Smooth muscle cell (in vitro differentiated cells): Measurements from ENCODE around the gene PARPBP. TPM values are rescaled to one million over a fixed set of nuclear protein-coding genes. Genes with fewer than 3 reads are reported as not detected.

Experiments used
- DNase-seq: peaks from one replicate; lab custom pipeline; 2025; ENCODE audit not compliant: unreplicated experiment; lab: John Stamatoyannopoulos, UW
- H2AFZ ChIP-seq: fragments of 200-600 bp; sonication (generic); 2 replicates; pipeline ENCODE4 v1.6.0; 2016; ENCODE audit warnings: antibody characterized with exemption, low read depth, mild to moderate bottlenecking
- H3F3A ChIP-seq: fragments of 200-600 bp; sonication (generic); 2 replicates; pipeline ENCODE4 v1.6.0; 2017; ENCODE audit warnings: antibody characterized with exemption, low read depth
- H3K27ac ChIP-seq: fragments of 200-600 bp; sonication (generic); 2 replicates; pipeline ENCODE4 v1.5.1; 2016; ENCODE audit warnings: low read depth, mild to moderate bottlenecking
- H3K27me3 ChIP-seq: fragments of 200-600 bp; sonication (generic); 2 replicates; pipeline ENCODE4 v1.6.1; 2016; ENCODE audit warnings: low read depth, mild to moderate bottlenecking
- H3K36me3 ChIP-seq: fragments of 200-600 bp; sonication (generic); 2 replicates; pipeline ENCODE4 v1.5.1; 2016; ENCODE audit warnings: low read depth
- H3K4me1 ChIP-seq: fragments of 200-600 bp; sonication (generic); 2 replicates; pipeline ENCODE4 v1.5.1; 2016; ENCODE audit warnings: low read depth
- H3K4me2 ChIP-seq: fragments of 200-600 bp; sonication (generic); 2 replicates; pipeline ENCODE4 v1.6.0; 2016; ENCODE audit warnings: mild to moderate bottlenecking
- H3K4me3 ChIP-seq: fragments of 200-600 bp; sonication (generic); 2 replicates; pipeline ENCODE4 v1.5.1; 2016; ENCODE audit warnings: mild to moderate bottlenecking
- H3K79me2 ChIP-seq: fragments of 200-600 bp; sonication (generic); 2 replicates; pipeline ENCODE4 v1.6.0; 2016; ENCODE audit warnings: low read depth, mild to moderate bottlenecking
- H3K9ac ChIP-seq: fragments of 200-600 bp; sonication (generic); 2 replicates; pipeline ENCODE4 v1.6.0; 2016; ENCODE audit warnings: low read depth
- H3K9me3 ChIP-seq: fragments of 200-600 bp; sonication (generic); replicated peaks from 2 replicates; pipeline ENCODE4 v1.5.1; 2016; ENCODE audit warnings: low read depth
- H4K20me1 ChIP-seq: fragments of 200-600 bp; sonication (generic); 2 replicates; pipeline ENCODE4 v1.6.0; 2016; ENCODE audit warnings: low read depth
- WGBS: methylation state at CpG from one replicate; pipeline ENCODE4 v1.1.7; 2016; ENCODE audit warnings: low lambda C conversion rate; 5-methylcytosine and 5-hydroxymethylcytosine counted together
- polyA plus RNA-seq: library from polyadenylated mRNA; unstranded; fragments of >200 nt; fragmentation: Nextera tagmentation; extraction: Ambion mirVana; gene quantifications from 2 replicates; pipeline ENCODE4 v1.2.1, GENCODE V29; 2016
- total RNA-seq: library from RNA; depleted of rRNA; stranded (reverse); fragments of >200 nt; gene quantifications from 2 replicates; pipeline ENCODE4 v1.2.3, GENCODE V29; 2014
- TF ChIP-seq, protein P1 (sequence below): fragments of 200-600 bp; sonication (generic); IDR thresholded peaks from 2 replicates; pipeline ENCODE4 v1.5.1; 2017; ENCODE audit warnings: borderline replicate concordance, mild to moderate bottlenecking, antibody characterized with exemption; ENCODE audit not compliant: insufficient read depth, poor library complexity, severe bottlenecking

PARPBP gene
- total and polyA plus RNA-seq, 2 experiments from 2014 or later = 3.7 to 7.9 TPM

DNA sequence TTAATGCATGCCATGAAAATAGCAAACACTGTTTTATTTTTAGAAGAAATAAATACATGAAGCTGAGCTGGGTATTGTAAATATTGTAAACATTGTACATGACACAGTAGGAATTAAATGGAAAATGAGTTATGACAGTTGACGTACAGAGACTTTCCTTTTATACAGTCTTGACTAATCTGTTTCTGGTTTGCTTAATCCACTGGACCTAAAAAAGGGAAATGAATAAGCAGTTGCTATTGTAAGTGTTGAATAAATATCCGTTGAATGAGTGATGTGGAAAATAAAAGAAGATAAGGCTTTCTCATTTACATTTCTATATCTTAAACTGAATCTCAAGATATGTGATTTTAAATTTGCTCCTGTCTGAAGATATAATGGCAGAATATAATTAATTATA is 62.7 kb downstream of the PARPBP start:
- H3K4me3 ChIP-seq = no peak overlapping the region
- WGBS = 39% methylated on average over 2 of the region's 2 CpGs
- TF ChIP-seq, protein P1, sequence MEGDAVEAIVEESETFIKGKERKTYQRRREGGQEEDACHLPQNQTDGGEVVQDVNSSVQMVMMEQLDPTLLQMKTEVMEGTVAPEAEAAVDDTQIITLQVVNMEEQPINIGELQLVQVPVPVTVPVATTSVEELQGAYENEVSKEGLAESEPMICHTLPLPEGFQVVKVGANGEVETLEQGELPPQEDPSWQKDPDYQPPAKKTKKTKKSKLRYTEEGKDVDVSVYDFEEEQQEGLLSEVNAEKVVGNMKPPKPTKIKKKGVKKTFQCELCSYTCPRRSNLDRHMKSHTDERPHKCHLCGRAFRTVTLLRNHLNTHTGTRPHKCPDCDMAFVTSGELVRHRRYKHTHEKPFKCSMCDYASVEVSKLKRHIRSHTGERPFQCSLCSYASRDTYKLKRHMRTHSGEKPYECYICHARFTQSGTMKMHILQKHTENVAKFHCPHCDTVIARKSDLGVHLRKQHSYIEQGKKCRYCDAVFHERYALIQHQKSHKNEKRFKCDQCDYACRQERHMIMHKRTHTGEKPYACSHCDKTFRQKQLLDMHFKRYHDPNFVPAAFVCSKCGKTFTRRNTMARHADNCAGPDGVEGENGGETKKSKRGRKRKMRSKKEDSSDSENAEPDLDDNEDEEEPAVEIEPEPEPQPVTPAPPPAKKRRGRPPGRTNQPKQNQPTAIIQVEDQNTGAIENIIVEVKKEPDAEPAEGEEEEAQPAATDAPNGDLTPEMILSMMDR = no peak

DNA sequence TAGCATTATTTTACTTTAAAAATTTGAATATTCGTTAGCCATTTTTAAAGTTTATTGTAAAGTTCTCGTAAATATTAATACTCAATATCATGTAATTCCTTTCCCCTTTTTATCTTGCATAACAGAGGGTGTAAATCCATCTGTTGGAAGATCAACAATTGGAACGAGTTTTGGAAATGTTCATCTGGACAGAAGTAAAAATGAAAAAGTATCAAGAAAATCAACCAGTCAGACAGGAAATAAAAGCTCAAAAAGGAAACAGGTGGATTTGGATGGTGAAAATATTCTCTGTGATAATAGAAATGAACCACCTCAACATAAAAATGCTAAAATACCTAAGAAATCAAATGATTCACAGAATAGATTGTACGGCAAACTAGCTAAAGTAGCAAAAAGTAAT is 75.8 kb downstream of the PARPBP start:
- no peak overlapping the region for H3K27ac ChIP-seq
- no peak overlapping the region for H3K9ac ChIP-seq
- no peaks in the 10 kb centered on the region for H3K36me3 ChIP-seq
- no peak overlapping the region for H3K4me3 ChIP-seq
- no peaks in the 10 kb centered on the region for H3K27me3 ChIP-seq
- H3K4me1 ChIP-seq = no peaks in the 10 kb centered on the region
- 92% methylated on average over 4 of the region's 4 CpGs for WGBS
- no peak overlapping the region for H3K4me2 ChIP-seq
- no peaks in the 10 kb centered on the region for H3K79me2 ChIP-seq
- DNase-seq = no peak
- TF ChIP-seq, protein P1 = no peak
- H4K20me1 ChIP-seq = no peaks in the 10 kb centered on the region
- H3K9me3 ChIP-seq = no peaks in the 10 kb centered on the region
- no peaks in the 10 kb centered on the region for H3F3A ChIP-seq
- H2AFZ ChIP-seq = no peak overlapping the region

More for the DNA sequence above, 62.7 kb downstream of the PARPBP start:
- no peaks in the 10 kb centered on the region for H3K79me2 ChIP-seq
- no peaks in the 10 kb centered on the region for H4K20me1 ChIP-seq
- H3K4me1 ChIP-seq = no peaks in the 10 kb centered on the region
- H3K27me3 ChIP-seq = no peaks in the 10 kb centered on the region
- H3K9me3 ChIP-seq = no peaks in the 10 kb centered on the region
- no peak overlapping the region for H3K27ac ChIP-seq
- no peaks in the 10 kb centered on the region for H3F3A ChIP-seq
- no peak overlapping the region for H3K9ac ChIP-seq
- H3K4me2 ChIP-seq = no peak overlapping the region
- no peak for DNase-seq
- H2AFZ ChIP-seq = no peak overlapping the region
- H3K36me3 ChIP-seq = no peaks in the 10 kb centered on the region

DNA sequence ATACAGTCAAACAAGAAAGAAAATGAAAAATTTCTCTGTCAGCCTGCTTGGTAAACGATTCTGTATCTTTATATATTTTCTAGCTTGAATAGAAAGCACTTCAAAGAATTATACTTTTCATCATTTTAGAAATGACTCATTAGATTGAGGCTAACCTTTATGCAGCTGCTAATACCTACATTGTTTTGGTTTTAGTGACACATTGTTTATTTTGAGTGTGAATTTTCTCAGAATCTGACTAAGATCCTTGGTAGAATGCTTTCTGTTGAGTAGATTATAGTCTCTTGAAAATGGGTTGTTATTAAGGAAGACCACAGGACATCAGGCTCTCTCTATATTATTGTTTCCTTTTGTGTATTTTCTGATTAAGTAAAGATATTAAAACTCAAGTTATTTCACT is 77.8 kb downstream of the PARPBP start, which contains the start of gene PMCH:
Gene PMCH (minus strand): TSS at position 45 of the 400 bp plus-strand sequence. CDS start 63 bp downstream, outside the sequence.
- no peak within 1 kb of the TSS for H3K9ac ChIP-seq
- no peaks in the 10 kb centered on the region for H3K79me2 ChIP-seq
- no peak within 1 kb of the TSS for H3K4me3 ChIP-seq
- no peaks in the 10 kb centered on the region for H3K9me3 ChIP-seq
- H3K27ac ChIP-seq = no peak within 1 kb of the TSS
- no peaks in the 10 kb centered on the region for H4K20me1 ChIP-seq
- no peaks in the 10 kb centered on the region for H3K27me3 ChIP-seq
- WGBS = 82% methylated on average over 1 of the region's 1 CpG
- no peaks in the 10 kb centered on the region for H3F3A ChIP-seq
- H3K36me3 ChIP-seq = no peaks in the 10 kb centered on the region
- no peaks in the 10 kb centered on the region for H3K4me1 ChIP-seq
- TF ChIP-seq, protein P1 = no peak
- H2AFZ ChIP-seq = no peak within 1 kb of the TSS
- no peak within 1 kb of the TSS for H3K4me2 ChIP-seq
- DNase-seq = no peak

DNA sequence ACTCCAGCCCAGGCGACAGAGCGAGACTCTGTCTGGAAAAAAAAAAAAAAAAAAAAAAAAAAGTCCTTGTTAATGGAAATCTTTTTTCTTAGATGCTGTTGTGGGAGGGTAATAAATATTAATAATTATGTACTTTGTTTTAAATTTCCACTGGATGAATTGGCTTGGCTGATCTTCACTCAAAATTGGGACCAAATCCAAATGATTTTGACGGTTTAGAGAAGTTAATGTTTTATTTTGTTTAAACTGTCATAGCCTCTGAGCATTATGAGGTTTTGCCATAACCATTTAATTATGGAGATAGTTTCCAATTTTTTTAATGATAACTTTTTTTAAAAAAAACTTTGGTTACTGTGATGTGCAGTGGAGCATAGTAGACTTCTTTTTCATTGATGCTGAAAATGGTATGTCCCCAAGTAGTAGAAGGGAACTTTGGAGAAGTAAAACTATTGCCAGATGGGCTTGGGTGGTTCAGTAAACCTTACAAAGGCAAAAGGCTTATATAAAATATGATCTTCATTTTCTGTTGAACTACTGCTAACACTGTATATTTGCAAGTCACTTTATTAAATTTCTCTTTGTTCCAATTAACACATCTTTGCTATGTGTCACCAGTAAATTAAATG is 81.6 kb downstream of the PARPBP start:
- TF ChIP-seq, protein P1 = no peak
- no peaks in the 10 kb centered on the region for H4K20me1 ChIP-seq
- H3K36me3 ChIP-seq = no peaks in the 10 kb centered on the region
- H3K27me3 ChIP-seq = no peaks in the 10 kb centered on the region
- no peak overlapping the region for H3K9ac ChIP-seq
- no peak overlapping the region for H2AFZ ChIP-seq
- 95% methylated on average over 3 of the region's 3 CpGs for WGBS
- no peak for DNase-seq
- H3F3A ChIP-seq = no peaks in the 10 kb centered on the region
- no peak overlapping the region for H3K27ac ChIP-seq
- H3K4me2 ChIP-seq = no peak overlapping the region
- no peaks in the 10 kb centered on the region for H3K79me2 ChIP-seq
- H3K4me3 ChIP-seq = no peak overlapping the region
- no peaks in the 10 kb centered on the region for H3K4me1 ChIP-seq
- H3K9me3 ChIP-seq = no peaks in the 10 kb centered on the region
